ENCODE measurements around the gene PRPF40B.
A peak's percentile ranks its signal among the peaks of the same experiment; 100 is the strongest.

PRPF40B gene

GRCh38 chr12:49651855-49652254 lies 28.5 kb downstream of the PRPF40B start:
- Mint-ChIP-seq H3K4me3 (no peak overlapping the region), H3K9me3 (no peaks in the 10 kb centered on the region), H3K27ac (peak overlapping the region; percentile 53), H3K36me3 (ENCODE audit: low read depth) (peaks cover 88% of the 10 kb centered on the region), H3K27me3 (no peaks in the 10 kb centered on the region), H3K4me1 (ENCODE audit: low read depth) (peaks cover 26% of the 10 kb centered on the region)
- no peak for DNase-seq

- H3K9me3 Mint-ChIP-seq = no peaks in the 10 kb centered on the region
- H3K36me3 Mint-ChIP-seq (ENCODE audit: low read depth) = peaks cover 87% of the 10 kb centered on the region
- peaks cover 30% of the 10 kb centered on the region for H3K4me1 Mint-ChIP-seq (ENCODE audit: low read depth)
- no peak overlapping the region for H3K4me3 Mint-ChIP-seq
- H3K27me3 Mint-ChIP-seq = no peaks in the 10 kb centered on the region
- no peak for DNase-seq
- peak overlapping the region; percentile 62 for H3K27ac Mint-ChIP-seq
Measured at GRCh38 chr12:49652921-49653520, 29.7 kb downstream of the PRPF40B start.

DNA sequence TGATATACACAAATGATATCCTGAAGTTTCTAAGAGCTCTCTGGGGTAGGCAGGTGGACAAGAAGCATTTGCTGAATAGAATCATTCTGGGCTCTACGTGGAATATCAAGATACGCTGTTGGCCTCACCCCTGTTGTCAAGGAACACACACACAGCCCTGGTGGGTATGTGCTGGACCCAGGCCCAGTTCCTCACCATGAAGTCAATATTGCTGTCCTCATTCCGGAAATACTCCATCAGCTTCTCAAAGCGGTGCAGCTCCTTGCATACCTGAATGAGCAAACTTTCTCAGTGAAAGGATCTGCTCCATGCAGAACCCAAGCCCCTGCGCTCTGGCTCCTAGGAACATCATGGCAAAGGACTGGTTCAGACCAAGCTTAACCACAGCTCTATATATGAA lies 31.4 kb downstream of the PRPF40B start:
- Mint-ChIP-seq H3K27ac (no peak overlapping the region), H3K36me3 (ENCODE audit: low read depth) (peaks cover 84% of the 10 kb centered on the region), H3K27me3 (no peaks in the 10 kb centered on the region), H3K4me1 (ENCODE audit: low read depth) (peaks cover 21% of the 10 kb centered on the region), H3K4me3 (no peak overlapping the region), H3K9me3 (no peaks in the 10 kb centered on the region)
- DNase-seq = no peak

DNA sequence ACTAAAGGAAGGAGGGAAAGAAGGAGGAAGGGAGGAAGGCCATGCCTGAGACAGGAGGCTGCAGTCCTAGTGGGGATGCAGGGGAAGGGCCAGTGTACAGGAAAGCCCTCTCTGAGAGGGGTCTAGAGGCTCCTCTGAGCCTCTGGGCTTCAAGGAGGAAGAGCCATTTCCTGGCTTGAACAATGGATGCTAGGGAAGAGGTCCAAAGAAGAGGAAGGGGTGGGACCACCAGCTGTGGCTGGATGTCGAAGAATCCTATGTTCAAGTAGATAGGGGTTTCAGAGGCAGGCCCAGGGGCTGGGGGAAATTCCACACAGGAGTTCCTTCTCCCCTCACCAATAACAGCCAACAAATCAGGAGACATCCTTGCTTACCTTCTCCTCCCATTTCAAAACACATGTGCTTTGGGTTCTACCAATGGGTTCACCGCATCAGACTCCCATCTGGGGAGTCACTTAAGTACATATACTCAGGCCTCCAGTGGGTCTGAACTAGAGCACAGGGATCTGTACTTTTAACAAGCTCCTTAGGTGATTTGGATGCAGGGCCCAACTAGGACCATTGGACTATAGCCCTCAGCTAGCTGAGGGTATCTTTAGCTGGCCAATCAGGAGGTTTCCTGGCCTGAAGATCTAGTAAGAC lies 32.4 kb downstream of the PRPF40B start:
- Mint-ChIP-seq H3K4me1 (ENCODE audit: low read depth) (peaks cover 27% of the 10 kb centered on the region), H3K9me3 (no peaks in the 10 kb centered on the region), H3K27ac (peak overlapping the region; percentile 63), H3K27me3 (no peaks in the 10 kb centered on the region), H3K4me3 (no peak overlapping the region), H3K36me3 (ENCODE audit: low read depth) (peaks cover 83% of the 10 kb centered on the region)
- DNase-seq = no peak

DNA sequence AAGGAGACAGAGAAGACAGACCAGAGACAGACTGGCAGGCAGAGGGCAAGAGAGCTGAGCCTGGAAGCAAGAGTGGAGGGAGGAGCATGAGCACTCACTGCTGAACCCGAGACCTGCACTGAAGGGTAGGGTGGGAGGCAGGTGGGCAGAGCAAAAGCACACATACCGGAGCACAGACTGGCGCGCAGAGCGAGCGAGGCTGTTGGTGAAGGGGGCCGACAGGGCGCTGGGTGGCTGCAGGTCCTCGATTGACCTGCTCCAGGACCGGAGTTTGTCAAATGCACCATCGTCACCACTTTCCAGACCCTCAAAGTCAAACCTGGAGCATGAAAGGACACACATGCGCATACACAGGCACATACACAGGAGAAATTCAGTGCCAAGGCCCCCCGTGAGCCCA lies 34.9 kb downstream of the PRPF40B start:
- H3K27me3 Mint-ChIP-seq = no peaks in the 10 kb centered on the region
- no peak overlapping the region for H3K4me3 Mint-ChIP-seq
- peaks cover 52% of the 10 kb centered on the region for H3K4me1 Mint-ChIP-seq (ENCODE audit: low read depth)
- no peak overlapping the region for H3K27ac Mint-ChIP-seq
- peaks cover 80% of the 10 kb centered on the region for H3K36me3 Mint-ChIP-seq (ENCODE audit: low read depth)
- H3K9me3 Mint-ChIP-seq = no peaks in the 10 kb centered on the region
- no peak for DNase-seq

DNA sequence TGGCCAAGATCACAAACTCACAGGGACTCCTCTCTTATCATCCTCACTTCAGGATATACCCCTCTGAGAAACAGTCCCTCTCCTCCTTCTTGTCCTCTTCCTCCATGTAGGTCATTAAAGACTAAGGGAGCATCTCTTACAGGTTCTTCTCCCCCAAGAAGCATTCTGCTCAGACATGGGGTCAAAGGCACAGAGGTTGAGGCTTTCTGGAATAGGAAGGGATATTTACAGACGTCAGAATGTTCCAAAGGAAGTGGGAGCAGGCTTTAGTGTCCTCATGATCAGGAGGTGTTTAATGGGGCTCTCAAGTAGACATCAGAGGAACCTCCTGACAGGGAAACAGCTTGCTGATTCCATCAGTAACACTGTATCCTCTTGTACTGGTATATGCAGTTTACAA lies 36.4 kb downstream of the PRPF40B start:
- DNase-seq = no peak
- H3K36me3 Mint-ChIP-seq (ENCODE audit: low read depth) = peaks cover 79% of the 10 kb centered on the region
- H3K9me3 Mint-ChIP-seq = no peaks in the 10 kb centered on the region
- H3K27me3 Mint-ChIP-seq = no peaks in the 10 kb centered on the region
- H3K4me3 Mint-ChIP-seq = no peak overlapping the region
- H3K27ac Mint-ChIP-seq = no peak overlapping the region
- peaks cover 66% of the 10 kb centered on the region for H3K4me1 Mint-ChIP-seq (ENCODE audit: low read depth)

- peak overlapping the region; percentile 53 for H3K4me3 Mint-ChIP-seq
- no peaks in the 10 kb centered on the region for H3K27me3 Mint-ChIP-seq
- H3K27ac Mint-ChIP-seq = peak overlapping the region; percentile 96
- H3K9me3 Mint-ChIP-seq = no peaks in the 10 kb centered on the region
- H3K36me3 Mint-ChIP-seq (ENCODE audit: low read depth) = peaks cover 83% of the 10 kb centered on the region
- H3K4me1 Mint-ChIP-seq (ENCODE audit: low read depth) = peaks cover 72% of the 10 kb centered on the region
- no peak for DNase-seq
Measured at GRCh38 chr12:49661191-49661590, 37.8 kb downstream of the PRPF40B start.

DNA sequence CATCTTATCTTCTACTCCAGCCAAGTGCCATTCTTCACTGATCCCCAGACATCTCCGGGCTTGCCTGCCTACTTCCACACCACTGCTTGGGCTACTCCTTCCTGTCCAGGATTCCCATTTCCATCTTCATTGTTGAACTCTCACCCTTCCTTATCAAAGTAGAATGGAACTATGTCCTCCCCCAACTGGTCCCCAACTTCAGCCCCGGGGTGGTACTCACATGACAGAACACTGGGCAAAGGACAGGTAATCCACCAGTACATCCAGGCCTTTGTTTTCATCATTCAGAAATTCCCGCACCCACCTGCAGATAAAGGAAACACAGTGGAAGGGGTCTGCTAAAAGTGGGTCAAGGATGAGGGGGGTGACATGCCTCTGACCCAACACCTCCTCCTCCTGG lies 38.4 kb downstream of the PRPF40B start:
- DNase-seq = no peak
- Mint-ChIP-seq H3K9me3 (no peaks in the 10 kb centered on the region), H3K36me3 (ENCODE audit: low read depth) (peaks cover 82% of the 10 kb centered on the region), H3K4me1 (ENCODE audit: low read depth) (peaks cover 69% of the 10 kb centered on the region), H3K27ac (peak overlapping the region; percentile 96), H3K4me3 (peak overlapping the region; percentile 53), H3K27me3 (no peaks in the 10 kb centered on the region)

GRCh38 chr12:49662998-49663843 lies 39.9 kb downstream of the PRPF40B start:
- Mint-ChIP-seq H3K9me3 (no peaks in the 10 kb centered on the region), H3K4me1 (ENCODE audit: low read depth) (peaks cover 76% of the 10 kb centered on the region), H3K4me3 (peak overlapping the region; percentile 69), H3K27ac (peak overlapping the region; percentile 96), H3K36me3 (ENCODE audit: low read depth) (peaks cover 69% of the 10 kb centered on the region), H3K27me3 (no peaks in the 10 kb centered on the region)
- peak; percentile 69 for DNase-seq

DNA sequence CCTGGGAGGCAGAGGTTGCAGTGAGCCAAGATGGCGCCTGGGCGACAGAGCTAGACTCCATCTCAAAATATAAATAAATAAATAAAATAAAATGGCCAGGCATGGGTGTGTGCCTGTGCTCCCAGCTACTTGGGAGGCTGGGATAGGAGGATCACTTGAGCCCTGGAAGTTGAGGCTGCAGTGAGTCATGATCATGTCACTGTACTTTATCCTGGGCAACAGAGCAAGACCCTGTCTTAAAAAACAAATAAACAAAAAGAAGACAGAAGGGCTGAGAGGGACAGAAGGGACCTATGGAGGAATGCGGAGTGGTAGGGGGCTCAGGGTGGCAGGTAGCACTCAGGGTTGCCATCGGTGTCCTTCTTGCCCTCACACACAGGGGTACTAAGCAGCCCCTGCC lies 40.8 kb downstream of the PRPF40B start:
- no peak for DNase-seq
- no peaks in the 10 kb centered on the region for H3K27me3 Mint-ChIP-seq
- no peaks in the 10 kb centered on the region for H3K9me3 Mint-ChIP-seq
- peaks cover 85% of the 10 kb centered on the region for H3K4me1 Mint-ChIP-seq (ENCODE audit: low read depth)
- H3K4me3 Mint-ChIP-seq = no peak overlapping the region
- peak overlapping the region; percentile 85 for H3K27ac Mint-ChIP-seq
- peaks cover 60% of the 10 kb centered on the region for H3K36me3 Mint-ChIP-seq (ENCODE audit: low read depth)

GRCh38 chr12:49664591-49665239 lies 41.4 kb downstream of the PRPF40B start:
- no peak overlapping the region for H3K4me3 Mint-ChIP-seq
- H3K27ac Mint-ChIP-seq = peak overlapping the region; percentile 85
- H3K9me3 Mint-ChIP-seq = no peaks in the 10 kb centered on the region
- no peaks in the 10 kb centered on the region for H3K27me3 Mint-ChIP-seq
- no peak for DNase-seq
- peaks cover 91% of the 10 kb centered on the region for H3K4me1 Mint-ChIP-seq (ENCODE audit: low read depth)
- peaks cover 57% of the 10 kb centered on the region for H3K36me3 Mint-ChIP-seq (ENCODE audit: low read depth)

DNA sequence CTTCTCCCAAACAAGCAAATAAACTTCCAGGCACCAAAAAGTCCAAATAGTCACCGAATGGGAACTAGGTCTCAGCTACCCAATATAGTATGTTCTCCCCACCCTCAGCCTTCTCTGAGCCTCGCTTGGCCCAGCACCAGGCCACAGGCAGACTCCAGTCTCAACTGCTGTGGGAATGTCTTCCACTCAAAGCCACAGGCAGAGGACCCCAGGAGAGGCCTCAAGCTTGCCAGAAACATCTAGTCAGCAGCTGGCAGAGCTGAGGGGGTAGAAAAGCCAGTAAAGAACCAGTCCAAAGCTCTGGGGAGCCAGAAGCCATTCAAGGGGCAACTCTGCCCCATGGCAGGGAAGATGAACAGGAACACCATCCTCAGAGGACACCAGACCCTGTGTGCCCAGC lies 42.0 kb downstream of the PRPF40B start:
- DNase-seq = no peak
- no peak overlapping the region for H3K4me3 Mint-ChIP-seq
- no peaks in the 10 kb centered on the region for H3K9me3 Mint-ChIP-seq
- peaks cover 95% of the 10 kb centered on the region for H3K4me1 Mint-ChIP-seq (ENCODE audit: low read depth)
- peak overlapping the region; percentile 85 for H3K27ac Mint-ChIP-seq
- H3K27me3 Mint-ChIP-seq = no peaks in the 10 kb centered on the region
- peaks cover 52% of the 10 kb centered on the region for H3K36me3 Mint-ChIP-seq (ENCODE audit: low read depth)

- no peaks in the 10 kb centered on the region for H3K9me3 Mint-ChIP-seq
- H3K4me3 Mint-ChIP-seq = no peak overlapping the region
- peaks cover 45% of the 10 kb centered on the region for H3K36me3 Mint-ChIP-seq (ENCODE audit: low read depth)
- DNase-seq = no peak
- no peaks in the 10 kb centered on the region for H3K27me3 Mint-ChIP-seq
- peaks cover 95% of the 10 kb centered on the region for H3K4me1 Mint-ChIP-seq (ENCODE audit: low read depth)
- H3K27ac Mint-ChIP-seq = peak overlapping the region; percentile 66
Measured at GRCh38 chr12:49666176-49666575, 42.8 kb downstream of the PRPF40B start.

DNA sequence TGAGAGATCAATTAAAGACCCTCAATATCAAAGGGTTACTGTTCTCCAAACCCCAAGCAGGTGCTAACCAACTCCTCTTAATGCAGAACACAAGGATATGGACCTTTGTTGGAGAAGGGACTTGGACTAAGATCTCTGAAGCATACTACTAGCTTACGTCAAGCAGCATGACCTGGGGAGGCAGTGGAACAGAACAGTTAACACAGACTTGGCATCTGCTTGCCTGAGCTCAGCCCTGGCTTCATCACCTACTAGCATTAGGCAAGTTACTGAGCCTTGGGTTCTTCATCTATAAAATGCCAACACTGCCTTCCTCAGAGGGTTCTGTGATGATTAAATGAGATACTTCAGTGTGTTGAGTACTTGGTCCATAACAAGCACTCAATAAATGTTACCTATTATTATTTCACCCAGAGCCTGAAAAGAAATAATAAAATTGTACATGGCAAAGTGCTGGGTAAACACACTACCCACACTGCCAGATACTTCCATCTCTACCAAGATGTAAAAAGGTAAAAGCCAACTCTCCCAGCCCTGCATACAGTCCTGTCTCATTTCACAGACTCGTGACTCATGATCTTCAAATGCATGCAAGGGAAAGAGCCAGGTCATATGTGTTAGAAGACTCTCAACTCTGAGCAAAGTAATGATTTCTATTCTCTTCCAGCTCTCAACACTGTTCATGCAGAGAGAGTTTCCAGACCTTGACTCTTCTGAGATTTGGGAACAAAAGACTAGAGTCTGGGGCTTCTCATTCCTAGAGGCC lies 44.1 kb downstream of the PRPF40B start:
- H3K27me3 Mint-ChIP-seq = no peaks in the 10 kb centered on the region
- peak overlapping the region; percentile 88 for H3K27ac Mint-ChIP-seq
- peaks cover 32% of the 10 kb centered on the region for H3K36me3 Mint-ChIP-seq (ENCODE audit: low read depth)
- H3K9me3 Mint-ChIP-seq = no peaks in the 10 kb centered on the region
- DNase-seq = no peak
- H3K4me3 Mint-ChIP-seq = no peak overlapping the region
- H3K4me1 Mint-ChIP-seq (ENCODE audit: low read depth) = peaks cover 95% of the 10 kb centered on the region

Data from activated T-cell treated with anti-CD3 and anti-CD28 coated beads, Interleukin-2, amount 50 U/mL, for 24 hours (primary cell).